ENCODE measurements around the gene PIGC.

PIGC gene

GRCh38 chr1:172468296-172468695, 24.4 kb upstream of the PIGC start:
- Histone ChIP-seq H4K20me1 (no peaks in the 10 kb centered on the region), H3K27me3 (no peaks in the 10 kb centered on the region), H3K36me3 (no peaks in the 10 kb centered on the region), H3K4me1 (no peaks in the 10 kb centered on the region), H3K4me2 (no peak overlapping the region), H3K4me3 (no peak overlapping the region), H3K9me3 (no peaks in the 10 kb centered on the region), H3K27ac (no peak overlapping the region), H3K9ac (no peak overlapping the region)
- no peak for TF ChIP-seq Cebpa-rat (IDR thresholded peaks at IDR 0.05)

GRCh38 chr1:172467446-172467845, 23.6 kb upstream of the PIGC start:
- Histone ChIP-seq H3K27ac (no peak overlapping the region), H3K4me2 (no peak overlapping the region), H3K27me3 (no peaks in the 10 kb centered on the region), H3K4me1 (no peaks in the 10 kb centered on the region), H3K36me3 (no peaks in the 10 kb centered on the region), H3K9me3 (no peaks in the 10 kb centered on the region), H3K4me3 (no peak overlapping the region), H3K9ac (no peak overlapping the region), H4K20me1 (no peaks in the 10 kb centered on the region)
- TF ChIP-seq Cebpa-rat (IDR thresholded peaks at IDR 0.05) = no peak

- no peaks in the 10 kb centered on the region for H3K4me1 ChIP-seq
- H3K36me3 ChIP-seq = no peaks in the 10 kb centered on the region
- no peak overlapping the region for H3K4me3 ChIP-seq
- H3K27me3 ChIP-seq = no peaks in the 10 kb centered on the region
- TF ChIP-seq Cebpa-rat (IDR thresholded peaks at IDR 0.05) = no peak
- no peak overlapping the region for H3K9ac ChIP-seq
- H4K20me1 ChIP-seq = no peaks in the 10 kb centered on the region
- no peak overlapping the region for H3K27ac ChIP-seq
- H3K4me2 ChIP-seq = no peak overlapping the region
- H3K9me3 ChIP-seq = no peaks in the 10 kb centered on the region
These were observed 23.0 kb upstream of the PIGC start for GRCh38 chr1:172466795-172467407.

GRCh38 chr1:172465617-172466016, 21.7 kb upstream of the PIGC start:
- no peak overlapping the region for H3K9ac ChIP-seq
- no peak for TF ChIP-seq Cebpa-rat (IDR thresholded peaks at IDR 0.05)

GRCh38 chr1:172460887-172461315, 17.0 kb upstream of the PIGC start:
- Histone ChIP-seq H3K27ac (no peak overlapping the region), H3K4me3 (no peak overlapping the region), H3K9me3 (no peaks in the 10 kb centered on the region), H3K4me1 (no peaks in the 10 kb centered on the region), H3K9ac (no peak overlapping the region), H3K4me2 (no peak overlapping the region), H3K36me3 (no peaks in the 10 kb centered on the region), H3K27me3 (no peaks in the 10 kb centered on the region), H4K20me1 (no peaks in the 10 kb centered on the region)
- TF ChIP-seq Cebpa-rat (IDR thresholded peaks at IDR 0.05) = no peak

More at GRCh38 chr1:172465617-172466016, 21.7 kb upstream of the PIGC start:
- no peak overlapping the region for H3K4me3 ChIP-seq
- H3K27ac ChIP-seq = no peak overlapping the region
- H4K20me1 ChIP-seq = no peaks in the 10 kb centered on the region
- no peaks in the 10 kb centered on the region for H3K9me3 ChIP-seq
- no peak overlapping the region for H3K4me2 ChIP-seq
- H3K27me3 ChIP-seq = no peaks in the 10 kb centered on the region
- H3K4me1 ChIP-seq = no peaks in the 10 kb centered on the region
- H3K36me3 ChIP-seq = no peaks in the 10 kb centered on the region

- no peaks in the 10 kb centered on the region for H3K36me3 ChIP-seq
- no peak overlapping the region for H3K4me2 ChIP-seq
- H3K9me3 ChIP-seq = no peaks in the 10 kb centered on the region
These were observed 16.3 kb upstream of the PIGC start for GRCh38 chr1:172460177-172460576.

GRCh38 chr1:172457479-172458130, 13.7 kb upstream of the PIGC start:
- Histone ChIP-seq H3K4me1 (no peaks in the 10 kb centered on the region), H3K9me3 (no peaks in the 10 kb centered on the region), H3K4me3 (no peak overlapping the region), H3K4me2 (no peak overlapping the region), H3K27me3 (no peaks in the 10 kb centered on the region), H3K9ac (no peak overlapping the region), H4K20me1 (no peaks in the 10 kb centered on the region), H3K27ac (no peak overlapping the region), H3K36me3 (no peaks in the 10 kb centered on the region)
- no peak for TF ChIP-seq Cebpa-rat (IDR thresholded peaks at IDR 0.05)

More at GRCh38 chr1:172460177-172460576, 16.3 kb upstream of the PIGC start:
- no peak overlapping the region for H3K27ac ChIP-seq
- H3K4me3 ChIP-seq = no peak overlapping the region
- no peaks in the 10 kb centered on the region for H3K4me1 ChIP-seq
- no peaks in the 10 kb centered on the region for H3K27me3 ChIP-seq
- no peak overlapping the region for H3K9ac ChIP-seq
- no peaks in the 10 kb centered on the region for H4K20me1 ChIP-seq
- TF ChIP-seq Cebpa-rat (IDR thresholded peaks at IDR 0.05) = no peak

- no peaks in the 10 kb centered on the region for H3K27me3 ChIP-seq
- no peak overlapping the region for H3K4me2 ChIP-seq
- no peaks in the 10 kb centered on the region for H3K4me1 ChIP-seq
- no peak overlapping the region for H3K4me3 ChIP-seq
- no peaks in the 10 kb centered on the region for H4K20me1 ChIP-seq
- no peak overlapping the region for H3K27ac ChIP-seq
- no peaks in the 10 kb centered on the region for H3K9me3 ChIP-seq
- no peak overlapping the region for H3K9ac ChIP-seq
- TF ChIP-seq Cebpa-rat (IDR thresholded peaks at IDR 0.05) = no peak
- no peaks in the 10 kb centered on the region for H3K36me3 ChIP-seq
These were observed 12.5 kb upstream of the PIGC start for GRCh38 chr1:172456344-172456769.

- H3K36me3 ChIP-seq = no peaks in the 10 kb centered on the region
- no peak for TF ChIP-seq Cebpa-rat (IDR thresholded peaks at IDR 0.05)
- no peak overlapping the region for H3K4me2 ChIP-seq
These were observed 11.6 kb upstream of the PIGC start for GRCh38 chr1:172455451-172455850.

GRCh38 chr1:172453607-172454006, 9.7 kb upstream of the PIGC start:
- no peak overlapping the region for H3K9ac ChIP-seq
- H3K4me1 ChIP-seq = peaks cover 9% of the 10 kb centered on the region; the same call in 1 of the 2 replicates
- H3K27ac ChIP-seq = no peak overlapping the region
- H3K27me3 ChIP-seq = no peaks in the 10 kb centered on the region
- H3K9me3 ChIP-seq = no peaks in the 10 kb centered on the region
- no peaks in the 10 kb centered on the region for H3K36me3 ChIP-seq
- no peaks in the 10 kb centered on the region for H4K20me1 ChIP-seq
- no peak for TF ChIP-seq Cebpa-rat (IDR thresholded peaks at IDR 0.05)
- no peak overlapping the region for H3K4me3 ChIP-seq
- H3K4me2 ChIP-seq = no peak overlapping the region

More at GRCh38 chr1:172455451-172455850, 11.6 kb upstream of the PIGC start:
- Histone ChIP-seq H3K9ac (no peak overlapping the region), H3K4me1 (no peaks in the 10 kb centered on the region), H3K27me3 (no peaks in the 10 kb centered on the region), H3K27ac (no peak overlapping the region), H4K20me1 (no peaks in the 10 kb centered on the region), H3K4me3 (no peak overlapping the region), H3K9me3 (no peaks in the 10 kb centered on the region)
